Spleen (tissue), 11 donors: ENCODE measurements around the gene SRCAP. TPM values are rescaled to one million over a fixed set of nuclear protein-coding genes. Genes with fewer than 3 reads are reported as not detected.

Source experiments
- DNase-seq: peaks from one replicate; pipeline ENCODE4 v3.0.0-alpha.2; 2020
- H3K27ac ChIP-seq, 8 donors: fragments of 200-600 bp; sonication (generic) in 7 of 8; 1 replicate in 4 of 8; 2 replicates in 4 of 8; pipeline versions ENCODE4 v1.5.0 to v1.8.0; 2016 to 2021; ENCODE audit warnings: inconsistent platforms in 4 of 8, mild to moderate bottlenecking in 4 of 8, moderate library complexity in 1 of 8
- H3K27me3 ChIP-seq, 7 donors: fragments of 200-600 bp; sonication (generic) in 6 of 7; replicated peaks in 1 of 7; 1 replicate in 4 of 7; 2 replicates in 3 of 7; pipeline versions ENCODE4 v1.5.0 to v1.8.0; 2016 to 2021; ENCODE audit warnings: inconsistent platforms in 3 of 7, mild to moderate bottlenecking in 1 of 7
- H3K36me3 ChIP-seq, 6 donors: fragments of 200-600 bp; sonication (generic) in 5 of 6; 1 replicate in 4 of 6; 2 replicates in 2 of 6; pipeline versions ENCODE4 v1.5.0 to v1.8.0; 2016 to 2021; ENCODE audit warnings: inconsistent platforms in 2 of 6
- H3K4me1 ChIP-seq, 6 donors: fragments of 200-600 bp; sonication (generic) in 5 of 6; 1 replicate in 3 of 6; 2 replicates in 3 of 6; pipeline versions ENCODE4 v1.5.0 to v1.8.0; 2016 to 2021; ENCODE audit warnings: inconsistent platforms in 3 of 6
- H3K4me3 ChIP-seq, 8 donors: fragments of 200-600 bp; sonication (generic) in 7 of 8; 1 replicate in 4 of 8; 2 replicates in 4 of 8; pipeline versions ENCODE4 v1.5.0 to v1.8.0; 2016 to 2021; ENCODE audit warnings: inconsistent platforms in 4 of 8, mild to moderate bottlenecking in 4 of 8, moderate library complexity in 2 of 8
- H3K9me3 ChIP-seq, 8 donors: fragments of 200-600 bp; sonication (generic) in 7 of 8; 1 replicate in 4 of 8; 2 replicates in 4 of 8; pipeline versions ENCODE4 v1.5.0 to v1.8.0; 2016 to 2021; ENCODE audit warnings: inconsistent platforms in 4 of 8
- POLR2A ChIP-seq, 3 donors: fragments of 450-650 bp; IDR thresholded peaks; one replicate each; pipeline ENCODE4 v1.5.1; 2017; ENCODE audit warnings: antibody characterized with exemption in 3 of 3, mild to moderate bottlenecking in 1 of 3
- POLR2AphosphoS5 ChIP-seq, 3 donors: sonication (generic); formaldehyde crosslinking; IDR thresholded peaks; one replicate each; pipeline ENCODE4 v1.5.1; 2017; ENCODE audit warnings: antibody characterized with exemption in 3 of 3
- WGBS, 5 donors: extraction: QIAGEN DNeasy Blood & Tissue Kit in 3 of 5; methylation state at CpG; one replicate each; pipeline versions ENCODE4 v1.1.5 to v1.1.7; 2013 to 2018; 5-methylcytosine and 5-hydroxymethylcytosine counted together
- intact Hi-C: fragments of 100-400 bp; cut with DNase I; formaldehyde crosslinking; loops from one replicate; pipeline ENCODE4 v1.15.0; 2023; ENCODE audit warnings: low total_unique reads
- polyA plus RNA-seq, 3 donors: library from polyadenylated mRNA; stranded (reverse); fragments of 200-250 nt; gene quantifications; one replicate each; pipeline ENCODE4 v1.2.1, GENCODE V29; 2013
- total RNA-seq, 7 donors: library from RNA; depleted of rRNA in 3 of 7; stranded (reverse); fragments of >200 nt in 3 of 7; fragmentation: NEBNext Ultra II Directional in 4 of 7; extraction: Animal tissue kit (Norgen Biotek cat#: 25700) in 4 of 7; gene quantifications; one replicate each; pipeline versions ENCODE4 v1.1.0 to v1.2.1, GENCODE V29; 2016 to 2021
- TF ChIP-seq, protein P1 (sequence below), 11 experiments: fragments of 200-600 bp in 7 of 11; fragments of 450-650 bp in 4 of 11; sonication (generic) in 4 of 11; IDR thresholded peaks in 8 of 11; conservative IDR thresholded peaks in 3 of 11; 1 replicate in 7 of 11; 2 replicates in 4 of 11; pipeline versions ENCODE4 v1.4.0 to v1.8.0; 2016 to 2021; ENCODE audit warnings: antibody characterized with exemption in 11 of 11, inconsistent platforms in 4 of 11, mild to moderate bottlenecking in 1 of 11
- donor health status: healthy with polysubstance abuse.
- donor health status: DM: no; HTN: no; CAD: no; lungs with moderate emphysema.
- donor health status: DM: no; HTN: no; CAD: no.
- donor health status: Bipolar disorder and iron deficiency.
- donor health status: healthy.
- donor health status: DM: no; HTN: no; CAD: no.
- donor health status: DM: yes; HTN: yes; CAD: no.

SRCAP gene
- total and polyA plus RNA-seq, 10 donors = 1.2 to 85.7 (median 68.3) TPM

- no peak overlapping the region for H3K4me3 ChIP-seq
- peaks cover 0 to 30% (median 13%) of the 10 kb centered on the region in 6 donors for H3K4me1 ChIP-seq
- H3K36me3 ChIP-seq = peaks cover 3 to 90% (median 51%) of the 10 kb centered on the region in 6 donors
- WGBS, 5 donors = 85 to 100% (median 90%) methylated on average over 3 to 6 of the region's 6 CpGs
- intact Hi-C loops = no loop called here
- TF ChIP-seq, protein P1, sequence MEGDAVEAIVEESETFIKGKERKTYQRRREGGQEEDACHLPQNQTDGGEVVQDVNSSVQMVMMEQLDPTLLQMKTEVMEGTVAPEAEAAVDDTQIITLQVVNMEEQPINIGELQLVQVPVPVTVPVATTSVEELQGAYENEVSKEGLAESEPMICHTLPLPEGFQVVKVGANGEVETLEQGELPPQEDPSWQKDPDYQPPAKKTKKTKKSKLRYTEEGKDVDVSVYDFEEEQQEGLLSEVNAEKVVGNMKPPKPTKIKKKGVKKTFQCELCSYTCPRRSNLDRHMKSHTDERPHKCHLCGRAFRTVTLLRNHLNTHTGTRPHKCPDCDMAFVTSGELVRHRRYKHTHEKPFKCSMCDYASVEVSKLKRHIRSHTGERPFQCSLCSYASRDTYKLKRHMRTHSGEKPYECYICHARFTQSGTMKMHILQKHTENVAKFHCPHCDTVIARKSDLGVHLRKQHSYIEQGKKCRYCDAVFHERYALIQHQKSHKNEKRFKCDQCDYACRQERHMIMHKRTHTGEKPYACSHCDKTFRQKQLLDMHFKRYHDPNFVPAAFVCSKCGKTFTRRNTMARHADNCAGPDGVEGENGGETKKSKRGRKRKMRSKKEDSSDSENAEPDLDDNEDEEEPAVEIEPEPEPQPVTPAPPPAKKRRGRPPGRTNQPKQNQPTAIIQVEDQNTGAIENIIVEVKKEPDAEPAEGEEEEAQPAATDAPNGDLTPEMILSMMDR (IDR thresholded peaks at IDR 0.05 in 8 of 11, conservative IDR thresholded peaks at IDR 0.05 in 3 of 11) = no peak
- TF ChIP-seq POLR2A (IDR thresholded peaks at IDR 0.05) (no peak), POLR2AphosphoS5 (IDR thresholded peaks at IDR 0.05) (peak; percentile 19 to 39 (median 30))
- H3K27me3 ChIP-seq = no peaks in the 10 kb centered on the region
- no peaks in the 10 kb centered on the region for H3K9me3 ChIP-seq
- peak overlapping the region in 4 of 8 donors; percentile 1 to 42 (median 21) for H3K27ac ChIP-seq
- DNase-seq = no peak
These were observed 42.5 kb downstream of the SRCAP start for GRCh38 chr16:30741461-30741914.

DNA sequence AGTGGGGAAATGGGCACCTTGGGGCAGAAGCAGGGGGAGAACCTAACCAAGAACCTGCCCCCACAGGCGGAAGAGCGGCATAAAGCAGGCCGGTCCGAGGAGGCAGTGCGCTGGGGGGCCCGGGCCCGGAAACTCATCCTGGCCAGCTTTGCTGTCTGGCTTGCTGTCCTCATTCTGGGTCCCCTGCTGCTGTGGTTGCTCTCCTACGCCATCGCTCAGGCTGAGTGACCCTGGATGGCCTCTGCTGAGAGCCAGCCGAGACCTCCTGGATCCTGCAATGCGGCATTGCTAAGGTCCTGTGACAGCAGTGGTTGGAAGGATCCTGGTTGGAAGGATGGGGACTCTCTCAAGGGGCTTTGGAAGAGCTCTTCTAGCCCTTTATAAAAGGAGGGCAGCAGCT lies 44.7 kb downstream of the SRCAP start:
- Histone ChIP-seq H3K4me3 (no peak overlapping the region), H3K27me3 (no peaks in the 10 kb centered on the region), H3K36me3 (peaks cover 0 to 68% (median 29%) of the 10 kb centered on the region in 6 donors), H3K9me3 (no peaks in the 10 kb centered on the region), H3K27ac (no peak overlapping the region), H3K4me1 (peaks cover 0 to 35% (median 24%) of the 10 kb centered on the region in 6 donors)
- 93 to 98% (median 97%) methylated on average over 10 to 11 of the region's 11 CpGs for WGBS, 5 donors
- peak in 2 of 3 donors; percentile 13 to 35 for TF ChIP-seq POLR2AphosphoS5 (IDR thresholded peaks at IDR 0.05)
- TF ChIP-seq, protein P1 (IDR thresholded peaks at IDR 0.05 in 8 of 11, conservative IDR thresholded peaks at IDR 0.05 in 3 of 11) = no peak
- intact Hi-C loops = no loop called here
- no peak for DNase-seq

DNA sequence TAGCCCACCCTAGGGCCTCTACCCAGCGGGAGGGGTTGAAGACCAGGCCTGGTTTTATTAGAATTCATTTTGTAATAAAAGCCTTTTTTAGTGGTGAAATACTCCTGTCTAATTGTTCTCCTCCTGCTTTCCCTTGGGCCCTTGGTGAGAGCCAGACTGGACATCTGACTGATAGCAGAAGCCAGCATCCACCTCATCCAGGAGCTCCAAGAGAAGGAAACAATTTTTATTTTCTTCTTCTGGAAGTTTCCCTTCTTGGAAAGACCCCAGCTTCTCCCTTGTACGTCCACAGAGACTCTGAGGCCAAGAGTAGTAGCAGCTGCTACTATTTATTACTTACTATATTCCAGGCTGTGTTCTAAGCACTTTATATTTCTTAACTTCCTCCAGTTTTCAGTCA lies 45.2 kb downstream of the SRCAP start:
- no peak for DNase-seq
- intact Hi-C loops = no loop called here
- peaks cover 0 to 38% (median 25%) of the 10 kb centered on the region in 6 donors for H3K4me1 ChIP-seq
- 91 to 98% (median 93%) methylated on average over 2 of the region's 2 CpGs for WGBS, 5 donors
- TF ChIP-seq POLR2AphosphoS5 (IDR thresholded peaks at IDR 0.05) = no peak
- TF ChIP-seq, protein P1 (IDR thresholded peaks at IDR 0.05 in 8 of 11, conservative IDR thresholded peaks at IDR 0.05 in 3 of 11) = no peak
- TF ChIP-seq POLR2A (IDR thresholded peaks at IDR 0.05) = no peak
- no peak overlapping the region for H3K4me3 ChIP-seq
- H3K36me3 ChIP-seq = peaks cover 0 to 63% (median 24%) of the 10 kb centered on the region in 6 donors
- no peaks in the 10 kb centered on the region for H3K27me3 ChIP-seq
- H3K27ac ChIP-seq = no peak overlapping the region
- H3K9me3 ChIP-seq = no peaks in the 10 kb centered on the region

- Histone ChIP-seq H3K27ac (peak overlapping the region in 2 of 8 donors; percentile 21 to 91), H3K4me1 (peaks cover 0 to 43% (median 31%) of the 10 kb centered on the region in 6 donors), H3K36me3 (peaks cover 0 to 54% (median 18%) of the 10 kb centered on the region in 6 donors), H3K9me3 (no peaks in the 10 kb centered on the region), H3K4me3 (no peak overlapping the region), H3K27me3 (no peaks in the 10 kb centered on the region)
- WGBS, 5 donors = 82 to 94% (median 85%) methylated on average over 2 of the region's 2 CpGs
- no peak for DNase-seq
- intact Hi-C loops = no loop called here
- TF ChIP-seq, protein P1 (IDR thresholded peaks at IDR 0.05 in 8 of 11, conservative IDR thresholded peaks at IDR 0.05 in 3 of 11) = no peak
- TF ChIP-seq POLR2A (IDR thresholded peaks at IDR 0.05) (no peak), POLR2AphosphoS5 (IDR thresholded peaks at IDR 0.05) (no peak)
These were observed 46.1 kb downstream of the SRCAP start for GRCh38 chr16:30745082-30745481.
